ENCODE measurements around the gene SEZ6L2. TPM values are rescaled to one million over a fixed set of nuclear protein-coding genes. Genes with fewer than 3 reads are reported as not detected.

The SEZ6L2 gene
- total RNA-seq, 1 donor from 2014 or later = 13.2 TPM

DNA sequence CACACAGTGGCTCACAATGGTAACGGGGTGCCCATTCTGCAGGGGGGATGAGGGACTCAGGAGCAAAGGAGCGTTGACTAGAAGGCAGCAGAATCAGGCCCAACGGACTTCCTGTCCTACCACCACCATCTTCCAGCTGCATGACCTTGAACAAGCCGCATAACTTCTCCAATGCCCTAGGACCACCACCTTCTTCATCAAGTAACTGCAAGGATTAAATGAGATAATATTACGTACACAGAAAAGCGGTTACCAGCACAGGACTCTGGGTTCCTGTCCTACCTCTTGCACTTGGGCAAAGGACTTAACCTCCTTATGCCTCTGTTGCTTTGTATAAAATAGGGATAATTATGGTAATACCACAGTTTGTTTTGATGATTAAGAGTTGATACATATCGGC is 5.6 kb upstream of the SEZ6L2 start:
- TF ChIP-seq CTCF (IDR thresholded peaks at IDR 0.05; ENCODE audit: unreplicated experiment) = no peak
- Mint-ChIP-seq H3K4me1 (ENCODE audit: low read depth) (peaks cover 4% of the 10 kb centered on the region), H3K27ac (peak overlapping the region; percentile 52), H3K36me3 (ENCODE audit: insufficient read depth) (no peaks in the 10 kb centered on the region), H3K9me3 (ENCODE audit: low read depth) (no peaks in the 10 kb centered on the region), H3K27me3 (peaks cover 17% of the 10 kb centered on the region), H3K4me3 (ENCODE audit: low read depth) (no peak overlapping the region)
- no peak for DNase-seq (ENCODE audit: low spot score, unreplicated experiment)

DNA sequence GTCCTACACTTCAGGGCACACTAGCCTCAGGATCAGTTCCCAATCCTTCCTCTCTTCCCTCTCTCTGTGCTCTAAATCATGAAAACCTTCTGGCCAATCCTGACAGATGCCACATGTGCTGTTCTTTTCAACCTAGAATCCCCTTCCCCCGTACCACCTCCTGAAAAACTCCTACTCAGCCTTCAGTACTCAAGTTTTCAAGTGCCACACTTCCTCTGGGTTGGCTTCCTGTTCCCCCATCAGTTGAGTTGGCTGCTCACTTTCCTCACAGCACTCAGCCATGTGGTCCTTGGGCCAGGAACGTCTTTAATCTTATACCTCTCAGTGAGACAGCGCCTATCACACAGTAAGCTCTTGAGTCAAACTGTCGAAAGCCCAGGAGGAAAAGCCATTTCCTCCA is 4.2 kb upstream of the SEZ6L2 start:
- Mint-ChIP-seq H3K4me3 (ENCODE audit: low read depth) (no peak overlapping the region), H3K9me3 (ENCODE audit: low read depth) (no peaks in the 10 kb centered on the region), H3K4me1 (ENCODE audit: low read depth) (peaks cover 10% of the 10 kb centered on the region), H3K27ac (no peak overlapping the region), H3K36me3 (ENCODE audit: insufficient read depth) (no peaks in the 10 kb centered on the region), H3K27me3 (peaks cover 22% of the 10 kb centered on the region)
- DNase-seq (ENCODE audit: low spot score, unreplicated experiment) = no peak
- TF ChIP-seq CTCF (IDR thresholded peaks at IDR 0.05; ENCODE audit: unreplicated experiment) = no peak

GRCh38 chr16:29901607-29901945 is 2.2 kb upstream of the SEZ6L2 start:
- no peak for DNase-seq (ENCODE audit: low spot score, unreplicated experiment)
- Mint-ChIP-seq H3K27ac (no peak overlapping the region), H3K36me3 (ENCODE audit: insufficient read depth) (no peaks in the 10 kb centered on the region), H3K4me3 (ENCODE audit: low read depth) (peak overlapping the region; percentile 11), H3K9me3 (ENCODE audit: low read depth) (no peaks in the 10 kb centered on the region), H3K27me3 (peaks cover 35% of the 10 kb centered on the region), H3K4me1 (ENCODE audit: low read depth) (peaks cover 13% of the 10 kb centered on the region)
- TF ChIP-seq CTCF (IDR thresholded peaks at IDR 0.05; ENCODE audit: unreplicated experiment) = no peak

DNA sequence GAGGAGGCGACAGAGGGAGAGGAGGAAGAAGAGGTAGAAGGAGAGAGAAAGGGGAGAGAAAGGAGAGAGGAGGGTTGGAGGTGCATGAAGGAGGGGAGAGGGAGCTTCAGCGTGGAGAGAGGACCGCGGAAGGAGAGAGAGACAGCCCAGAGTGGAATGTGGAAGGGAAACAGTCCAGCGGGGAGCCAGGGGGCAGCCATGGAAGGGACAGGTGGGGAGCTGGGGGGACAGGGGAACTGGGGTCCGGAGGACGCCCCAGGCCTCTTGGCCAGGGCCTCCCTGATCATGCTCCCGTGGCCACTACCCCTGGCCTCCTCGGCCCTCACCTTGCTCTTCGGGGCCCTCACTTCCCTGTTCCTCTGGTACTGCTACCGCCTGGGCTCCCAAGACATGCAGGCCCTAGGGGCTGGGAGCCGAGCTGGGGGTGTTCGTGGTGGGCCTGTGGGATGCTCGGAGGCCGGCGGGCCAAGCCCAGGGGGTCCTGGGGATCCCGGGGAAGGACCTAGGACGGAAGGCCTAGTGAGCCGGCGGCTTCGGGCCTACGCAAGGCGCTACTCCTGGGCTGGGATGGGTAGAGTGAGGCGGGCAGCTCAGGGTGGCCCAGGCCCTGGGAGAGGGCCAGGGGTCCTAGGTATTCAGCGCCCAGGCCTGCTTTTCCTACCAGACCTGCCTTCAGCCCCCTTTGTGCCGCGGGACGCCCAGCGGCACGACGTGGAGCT is 1.7 kb upstream of the SEZ6L2 start:
- Mint-ChIP-seq H3K27ac (no peak overlapping the region), H3K4me3 (ENCODE audit: low read depth) (peak overlapping the region; percentile 72), H3K9me3 (ENCODE audit: low read depth) (no peaks in the 10 kb centered on the region), H3K36me3 (ENCODE audit: insufficient read depth) (no peaks in the 10 kb centered on the region), H3K27me3 (peaks cover 35% of the 10 kb centered on the region), H3K4me1 (ENCODE audit: low read depth) (peaks cover 13% of the 10 kb centered on the region)
- TF ChIP-seq CTCF (IDR thresholded peaks at IDR 0.05; ENCODE audit: unreplicated experiment) = no peak
- DNase-seq (ENCODE audit: low spot score, unreplicated experiment) = no peak

GRCh38 chr16:29900102-29900887 is 945 bp upstream of the SEZ6L2 start, which contains the start of gene ASPHD1:
Gene ASPHD1, plus strand, starts transcription at chr16:29900488. Its CDS starts 484 bp downstream, at chr16:29900972.
- no peak within 1 kb of the TSS for H3K27ac Mint-ChIP-seq
- peak within 1 kb of the TSS; percentile 72 for H3K4me3 Mint-ChIP-seq (ENCODE audit: low read depth)
- peaks cover 35% of the 10 kb centered on the region for H3K27me3 Mint-ChIP-seq

More at GRCh38 chr16:29900102-29900887, 945 bp upstream of the SEZ6L2 start, which contains the start of gene ASPHD1:
- H3K9me3 Mint-ChIP-seq (ENCODE audit: low read depth) = no peaks in the 10 kb centered on the region
- no peaks in the 10 kb centered on the region for H3K36me3 Mint-ChIP-seq (ENCODE audit: insufficient read depth)
- H3K4me1 Mint-ChIP-seq (ENCODE audit: low read depth) = peaks cover 13% of the 10 kb centered on the region
- no peak for TF ChIP-seq CTCF (IDR thresholded peaks at IDR 0.05; ENCODE audit: unreplicated experiment)
- peak; percentile 84 for DNase-seq (ENCODE audit: low spot score, unreplicated experiment)

All from progenitor cell of endocrine pancreas (in vitro differentiated cells).